Hematopoietic multipotent progenitor cell treated with erythropoietin and hydrocortisone succinate and interleukin-3 and kit ligand, for 8 days (in vitro differentiated cells): Measurements from ENCODE around the gene FAM13C.
"Not testable (repeated sequence)": the region's sequence is repeated elsewhere in the genome, so short reads cannot be mapped to it uniquely, and the experiment has no call there.

Experiments
- DNase-seq: peaks from one replicate; pipeline ENCODE4 v3.0.0-alpha.2; 2015

Gene FAM13C

DNA sequence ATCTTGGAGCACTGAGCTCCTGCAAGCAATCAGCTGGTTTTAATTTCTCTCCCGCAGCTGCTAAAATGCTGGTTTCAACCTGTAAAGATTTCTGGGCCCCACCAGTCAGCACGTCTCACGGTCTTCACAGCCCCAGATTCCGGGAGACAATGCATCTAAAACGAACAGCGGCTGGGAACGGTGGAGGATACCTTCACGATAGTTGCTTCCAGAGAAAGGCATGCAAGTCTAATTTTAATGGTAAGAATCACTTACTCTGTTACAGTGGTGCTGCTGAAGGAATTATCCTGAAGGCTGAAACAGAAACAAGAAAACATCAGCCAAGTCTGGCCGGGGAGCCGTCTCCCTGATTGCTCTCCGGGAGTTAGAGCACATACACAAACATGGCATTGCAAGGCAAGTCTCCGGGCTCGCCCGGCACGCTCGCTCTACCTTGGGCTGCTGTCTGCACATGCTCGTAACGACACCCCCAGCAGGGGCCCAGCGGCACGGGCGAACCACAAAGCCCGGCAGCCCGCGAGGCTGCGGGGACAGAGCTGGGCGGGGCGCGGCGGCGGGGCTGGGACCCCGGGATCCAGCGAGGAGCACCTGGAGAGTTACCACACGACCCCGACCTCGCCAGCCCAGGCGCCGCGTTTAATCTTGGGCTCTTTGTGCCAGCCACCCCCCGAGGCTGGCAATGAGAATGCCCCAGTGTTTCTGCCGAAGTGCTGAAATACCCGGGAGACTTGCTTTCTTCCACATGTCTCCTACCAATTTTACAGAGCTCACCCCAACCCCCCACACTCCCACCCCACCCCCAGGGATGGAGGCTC, at the start of gene FAM13C:
FAM13C (minus strand) TSS at position 406 of the 815 bp plus-strand sequence; CDS start at position 317, 89 bp downstream.
- no peak for DNase-seq

DNA sequence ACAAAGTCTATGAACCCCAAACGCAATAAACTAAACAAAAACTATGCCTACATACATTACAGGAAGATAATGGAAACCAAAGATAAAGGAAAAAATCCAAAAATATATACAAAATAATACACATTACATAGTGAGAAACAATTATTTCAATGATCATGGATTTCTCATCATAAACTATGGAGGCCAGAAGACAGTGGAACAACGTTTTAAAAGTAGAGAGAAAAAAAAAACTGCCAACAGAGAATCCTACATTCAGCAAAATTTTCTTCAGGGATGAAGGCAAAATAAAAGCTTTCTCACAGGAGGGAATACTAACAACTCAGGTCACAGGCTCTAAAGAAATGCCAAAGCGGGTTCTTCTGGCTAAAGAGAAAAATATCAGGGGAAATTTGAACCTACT, 42.9 kb upstream of the FAM13C start:
- no peak for DNase-seq

DNA sequence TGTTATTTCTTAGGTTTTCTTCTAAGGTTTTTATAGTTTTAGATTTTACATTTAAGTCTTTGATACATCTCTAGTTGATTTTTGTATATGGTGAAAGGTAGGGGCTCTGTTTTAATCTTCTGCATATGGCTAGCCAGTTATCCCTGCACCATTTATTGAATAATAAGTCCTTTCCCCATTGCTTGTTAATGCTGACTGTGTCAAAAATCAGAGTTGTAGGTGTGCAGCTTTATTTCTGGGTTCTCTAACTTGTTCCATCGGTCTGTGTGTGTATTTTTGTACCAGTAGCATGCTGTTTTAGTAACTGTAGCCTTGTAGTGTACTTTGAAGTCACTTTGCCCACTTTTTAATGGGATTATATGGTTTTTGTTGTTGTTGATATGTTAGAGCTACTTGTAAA, 37.9 kb upstream of the FAM13C start:
- no peak for DNase-seq

DNA sequence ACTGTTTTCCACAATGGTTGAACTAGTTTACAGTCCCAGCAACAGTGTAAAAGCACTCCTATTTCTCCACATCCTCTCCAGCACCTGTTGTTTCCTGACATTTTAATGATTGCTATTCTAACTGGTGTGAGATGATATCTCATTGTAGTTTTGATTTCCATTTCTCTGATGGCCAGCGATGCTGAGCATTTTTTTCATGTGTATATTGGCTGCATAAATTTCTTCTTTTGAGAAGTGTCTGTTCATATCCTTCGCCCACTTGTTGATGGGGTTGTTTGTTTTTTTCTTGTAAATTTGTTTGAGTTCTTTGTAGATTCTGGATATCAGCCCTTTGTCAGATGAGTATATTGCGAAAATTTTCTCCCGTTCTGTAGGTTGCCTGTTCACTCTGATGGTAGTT, 37.0 kb upstream of the FAM13C start:
- not testable (repeated sequence) for DNase-seq

DNA sequence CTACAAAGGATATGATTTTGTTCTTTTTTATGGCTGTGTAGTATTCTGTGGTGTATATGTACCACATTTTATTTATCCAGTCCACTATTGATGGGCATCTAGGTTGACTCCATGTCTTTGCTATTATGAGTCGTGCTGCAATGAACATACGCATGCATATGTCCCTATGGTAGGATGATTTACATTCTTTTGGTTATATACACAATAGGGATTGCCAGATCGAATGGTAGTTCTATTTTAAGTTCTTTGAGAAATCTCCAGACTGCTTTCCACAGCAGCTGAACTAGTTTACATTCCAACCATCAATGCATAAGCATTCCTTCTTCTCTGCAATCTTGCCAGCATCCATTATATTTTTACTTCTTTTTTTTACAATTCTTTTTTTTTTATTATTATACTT, 35.6 kb upstream of the FAM13C start:
- DNase-seq = no peak

DNA sequence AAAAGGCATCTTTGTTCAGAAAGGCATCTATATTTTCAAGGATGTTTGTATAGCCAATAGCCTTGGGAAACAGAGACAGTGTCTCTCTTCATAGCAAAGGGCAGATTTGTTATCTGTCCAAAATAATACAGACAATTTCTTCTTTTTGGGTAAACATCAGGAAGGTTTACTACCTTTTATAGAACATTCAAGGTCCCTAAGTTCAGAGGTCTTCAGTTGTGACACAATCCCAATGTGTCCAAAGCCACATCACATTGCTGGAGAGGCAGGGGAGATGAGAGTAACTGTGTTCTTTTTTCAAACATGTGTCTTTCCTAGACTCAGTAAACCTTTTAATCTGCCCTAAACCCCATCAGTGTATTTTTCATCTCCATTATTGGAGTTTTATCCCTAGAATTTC, 33.6 kb upstream of the FAM13C start:
- DNase-seq = no peak

DNA sequence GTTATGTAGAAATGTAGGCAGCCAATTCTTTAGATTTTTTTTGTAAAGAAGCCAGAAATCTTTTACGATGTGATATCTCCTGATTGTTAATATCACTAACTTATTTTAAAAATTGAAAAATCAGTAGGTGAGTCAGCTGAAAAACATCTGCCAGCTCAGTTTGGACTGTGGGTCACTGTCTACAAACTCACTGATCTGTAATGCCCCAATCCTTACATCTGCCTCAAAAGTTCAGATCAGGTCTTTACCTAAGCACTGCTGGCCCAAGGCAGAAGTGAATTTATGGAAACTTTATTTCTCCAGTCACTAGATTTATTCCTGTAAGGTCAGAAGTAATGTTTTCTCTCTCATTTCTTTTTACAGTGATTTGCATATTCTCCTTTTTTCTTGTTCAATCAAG, 31.0 kb upstream of the FAM13C start:
- no peak for DNase-seq

DNA sequence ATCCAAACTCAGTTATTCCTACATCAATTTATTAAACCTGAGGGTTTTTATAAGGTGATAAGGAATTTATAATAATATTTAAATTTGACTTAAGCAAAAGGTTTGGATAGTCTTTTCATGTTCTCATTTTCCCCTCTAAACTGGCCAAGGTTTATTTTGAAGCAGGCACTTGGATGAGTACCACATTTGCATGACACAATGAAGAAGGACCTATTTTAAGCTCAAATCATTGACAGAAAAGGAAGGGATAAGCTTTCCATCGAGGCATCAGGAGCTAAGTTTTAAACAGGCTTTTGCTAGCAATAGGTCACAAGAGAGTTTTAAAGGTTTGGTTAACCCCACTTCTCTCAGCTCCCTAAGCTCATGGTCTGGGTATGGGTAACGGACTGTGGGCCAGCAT, 28.7 kb upstream of the FAM13C start:
- no peak for DNase-seq

DNA sequence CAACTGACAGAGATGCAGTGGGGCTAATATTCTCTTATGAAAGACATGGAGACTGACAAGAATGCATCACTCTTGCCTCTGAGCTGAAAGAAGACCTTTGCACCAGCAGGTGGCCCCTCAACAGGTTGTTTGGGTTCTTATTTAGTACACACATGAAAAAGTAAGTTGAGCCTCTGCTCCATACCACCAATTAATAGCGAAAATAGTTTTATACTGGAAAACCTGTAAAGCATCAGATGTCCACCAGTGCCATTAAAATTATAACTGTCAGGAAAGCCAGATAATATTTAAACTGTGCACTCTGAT, 26.3 kb upstream of the FAM13C start:
- no peak for DNase-seq

DNA sequence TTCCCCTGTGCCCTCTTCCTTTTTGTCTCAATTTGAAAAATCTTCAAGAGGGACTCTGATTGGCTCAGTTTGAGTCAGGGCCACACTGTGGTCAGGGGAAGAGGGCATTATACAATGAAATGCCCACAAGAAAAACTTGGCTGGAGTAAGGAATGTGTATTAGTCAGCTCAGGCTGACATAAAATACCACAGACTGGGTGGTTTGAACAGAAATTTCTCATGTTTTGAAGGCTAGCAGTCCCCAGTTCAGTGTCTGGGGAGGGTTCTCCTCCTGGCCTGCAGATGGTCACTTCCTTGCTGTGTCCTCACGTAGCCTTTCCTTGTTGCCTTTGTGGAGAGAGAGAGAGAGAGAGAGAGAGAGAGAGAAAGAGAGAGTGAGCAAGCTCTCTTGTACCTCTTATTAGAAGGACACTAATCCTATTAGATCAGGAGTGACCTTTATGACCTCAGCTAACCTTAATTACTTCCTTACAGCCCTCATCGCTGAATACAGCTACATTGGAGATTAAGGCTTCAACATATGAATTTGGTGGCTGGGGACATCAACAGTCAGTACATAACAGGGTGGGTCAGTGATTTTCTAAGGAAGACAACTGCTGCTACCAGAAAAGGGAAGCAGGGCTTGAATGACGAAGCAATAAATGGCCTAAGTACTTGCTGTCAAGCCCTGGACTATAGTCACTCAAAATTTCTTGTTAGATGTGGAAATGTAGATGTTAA, 25.8 kb upstream of the FAM13C start:
- no peak for DNase-seq

DNA sequence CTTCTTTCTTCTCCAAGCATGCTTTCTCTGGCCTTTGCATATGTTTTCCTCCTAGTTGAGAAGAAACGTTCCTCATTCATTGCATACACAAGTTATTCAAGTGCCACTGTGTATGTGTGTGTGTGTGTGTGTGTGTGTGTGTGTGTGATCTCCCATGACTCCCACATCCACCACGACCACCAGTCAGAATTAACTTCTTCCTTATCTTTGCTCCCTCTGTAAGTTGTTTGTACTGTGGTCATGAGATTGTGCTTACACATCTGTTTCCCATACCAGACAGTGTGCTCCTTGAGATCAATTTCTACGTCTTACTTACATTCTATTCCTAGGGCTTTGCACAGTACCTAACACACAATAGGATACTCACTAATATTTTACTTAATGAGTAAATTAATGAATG, 22.4 kb upstream of the FAM13C start:
- no peak for DNase-seq

DNA sequence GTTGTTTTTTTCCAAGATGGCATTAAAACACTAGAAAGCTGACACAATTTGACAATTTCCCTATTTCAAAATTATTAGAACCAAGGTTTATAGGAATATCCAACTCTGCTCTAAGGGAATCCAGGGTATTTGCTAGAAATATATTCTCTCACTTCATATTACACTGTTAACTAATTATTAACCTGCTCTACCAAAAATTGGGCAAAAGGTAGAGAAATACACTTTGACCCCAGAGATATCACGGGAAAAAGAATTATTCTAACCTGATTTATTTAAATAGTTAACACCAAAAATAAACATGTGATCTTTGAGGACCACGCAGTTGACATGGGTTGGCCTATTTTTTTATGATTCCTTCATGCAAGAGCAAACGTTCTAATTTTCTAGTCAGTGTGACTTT, 21.6 kb upstream of the FAM13C start:
- no peak for DNase-seq

DNA sequence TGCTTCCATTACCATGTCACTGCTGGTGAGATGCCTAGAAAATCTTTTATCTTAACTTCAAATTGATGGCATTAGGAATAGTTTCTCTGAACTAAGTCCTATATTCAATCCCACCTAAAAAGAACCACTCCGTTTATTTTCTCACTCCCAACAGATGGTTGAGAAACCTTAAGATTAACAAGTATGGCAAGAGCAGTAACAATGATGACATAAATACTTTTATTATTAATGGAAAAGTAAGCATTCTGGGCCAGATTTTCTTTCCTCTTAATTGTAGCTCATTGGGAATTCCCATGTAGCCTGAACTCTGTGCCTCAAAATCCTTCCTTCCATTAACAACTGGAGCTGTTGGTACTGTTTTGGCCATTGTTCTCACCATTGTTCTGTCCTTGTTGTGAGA, 21.1 kb upstream of the FAM13C start:
- DNase-seq = no peak

DNA sequence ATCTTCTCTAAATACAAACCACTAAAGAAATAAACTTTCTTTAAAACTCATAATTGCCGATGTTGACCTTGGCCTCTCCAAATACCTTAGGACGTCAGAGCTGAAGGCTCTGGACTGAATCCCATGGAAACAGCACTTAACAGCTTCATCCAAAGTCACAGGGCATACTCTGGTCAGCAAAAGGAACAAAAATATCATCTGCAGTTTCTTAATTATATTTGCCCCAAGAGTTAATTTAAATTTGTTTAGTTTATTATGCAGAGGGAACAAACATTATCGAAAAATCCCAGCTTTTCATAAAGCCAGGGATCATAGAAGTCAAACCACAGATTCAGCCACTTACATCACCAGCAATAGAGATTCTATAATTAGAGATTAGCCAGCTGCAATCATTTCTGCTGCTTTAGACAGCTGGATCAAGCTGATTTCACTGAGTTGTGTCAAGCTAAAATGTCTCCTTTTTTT, 20.5 kb upstream of the FAM13C start:
- DNase-seq = no peak

DNA sequence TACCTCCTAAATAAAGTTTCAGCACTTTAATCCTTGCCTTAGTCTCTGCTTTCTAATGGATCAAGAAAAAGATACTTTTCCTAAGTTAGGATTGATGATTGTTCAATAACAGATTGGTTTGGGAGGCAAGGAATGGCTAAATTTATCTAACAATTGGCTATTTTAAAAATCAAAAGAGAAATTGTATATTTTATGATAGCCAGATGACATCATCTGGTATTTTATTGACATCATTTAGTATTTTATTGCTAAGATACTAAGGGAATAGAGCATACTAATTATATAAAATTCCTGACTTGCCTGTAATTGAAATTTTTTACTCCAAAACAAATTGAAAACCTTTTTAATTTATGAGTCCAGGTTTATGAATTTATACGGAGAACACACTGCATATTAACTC, 19.3 kb upstream of the FAM13C start:
- DNase-seq = no peak

DNA sequence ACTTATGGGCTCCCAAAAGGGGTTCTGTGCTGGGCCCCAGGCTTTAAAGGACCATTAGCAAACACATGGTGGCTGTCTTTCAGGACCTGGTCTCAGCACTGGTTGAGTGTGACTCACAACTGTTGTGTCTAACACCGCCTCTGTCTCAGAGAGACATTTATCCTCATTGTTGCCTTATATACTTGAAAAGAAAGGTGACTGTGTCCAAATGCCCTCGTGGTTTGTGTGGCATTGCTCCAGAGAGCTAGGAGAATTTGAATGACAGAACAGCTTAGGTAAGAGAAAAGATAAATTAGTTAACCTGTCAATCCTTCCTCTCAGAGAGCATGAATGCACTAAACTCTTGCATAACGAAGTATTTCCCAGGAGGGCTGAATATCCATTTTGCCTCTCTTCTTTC, 14.5 kb upstream of the FAM13C start:
- DNase-seq = no peak

DNA sequence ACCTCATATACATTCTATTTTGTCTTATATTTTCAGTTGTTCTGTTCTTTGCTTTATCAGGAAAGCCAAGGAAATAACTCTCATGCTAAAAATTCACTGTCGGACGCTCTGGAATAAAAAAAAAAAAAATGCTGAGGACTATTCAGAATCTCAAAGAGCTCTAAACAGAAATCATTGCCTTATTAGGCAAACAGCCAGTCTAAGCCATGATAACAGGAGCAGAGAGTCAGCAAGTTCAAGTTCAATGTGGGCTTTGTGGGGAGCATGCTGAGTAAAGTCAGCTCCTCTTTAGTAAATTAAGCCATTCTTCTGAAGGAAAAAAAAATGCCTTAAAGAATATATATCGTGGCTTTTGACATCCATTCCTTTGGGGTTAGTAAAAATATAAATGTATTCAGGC, 13.6 kb upstream of the FAM13C start:
- DNase-seq = no peak

DNA sequence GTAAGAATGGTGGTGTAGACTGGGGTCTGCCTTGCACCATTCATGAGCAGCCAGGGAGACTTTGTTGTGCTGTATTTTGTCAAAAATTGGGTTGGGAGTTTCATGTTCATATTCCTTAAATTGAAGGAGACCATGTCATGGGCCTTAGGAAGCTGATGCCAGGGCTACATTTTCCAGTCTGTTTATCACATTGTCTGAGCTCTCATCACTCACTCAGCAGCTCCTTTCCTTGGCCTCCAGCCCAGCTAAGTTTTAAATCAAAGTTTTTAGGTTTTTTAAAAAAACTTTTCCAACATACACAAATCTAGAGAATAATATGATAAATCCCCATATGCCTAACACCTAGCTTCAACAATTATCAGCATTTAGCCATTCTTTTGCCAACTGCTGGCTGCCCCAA, 12.6 kb upstream of the FAM13C start:
- no peak for DNase-seq

DNA sequence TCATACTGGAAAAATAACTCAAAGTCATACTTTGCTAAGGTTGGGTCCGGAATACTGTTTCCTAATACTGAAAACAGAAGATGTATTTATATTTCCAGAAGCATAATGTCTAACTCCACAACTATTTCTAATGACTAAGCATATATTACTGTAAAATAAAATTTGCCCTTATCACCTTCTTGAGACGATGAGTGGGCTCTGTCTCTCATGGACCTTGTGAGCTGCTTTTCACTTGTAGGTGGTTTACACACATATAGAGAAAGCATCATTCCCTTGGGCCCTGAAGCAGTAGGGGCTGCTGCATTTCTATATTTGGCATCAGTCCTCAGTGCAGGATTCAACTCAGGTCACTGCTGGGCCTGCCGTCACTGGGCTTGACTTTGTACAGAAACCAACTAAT, 10.7 kb upstream of the FAM13C start:
- no peak for DNase-seq

DNA sequence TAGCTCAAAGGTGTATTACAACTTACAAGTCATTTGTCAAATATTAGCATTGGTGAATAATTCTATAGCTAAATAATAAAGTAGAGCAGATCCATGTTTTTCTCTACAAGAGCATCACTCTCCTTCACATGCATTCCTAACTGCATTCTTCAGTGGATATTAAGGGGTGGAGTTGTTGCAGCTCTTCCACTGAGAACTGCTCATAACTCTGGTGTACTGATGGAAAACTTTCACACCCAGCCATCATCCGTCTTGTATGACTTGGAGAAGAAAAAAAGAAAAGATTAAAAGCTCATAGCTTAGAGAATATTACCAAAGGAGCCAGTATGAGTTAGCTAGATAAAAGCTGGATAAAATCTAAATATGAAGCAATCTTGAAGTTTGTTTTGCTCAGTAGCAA, 10.2 kb upstream of the FAM13C start:
- no peak for DNase-seq

DNA sequence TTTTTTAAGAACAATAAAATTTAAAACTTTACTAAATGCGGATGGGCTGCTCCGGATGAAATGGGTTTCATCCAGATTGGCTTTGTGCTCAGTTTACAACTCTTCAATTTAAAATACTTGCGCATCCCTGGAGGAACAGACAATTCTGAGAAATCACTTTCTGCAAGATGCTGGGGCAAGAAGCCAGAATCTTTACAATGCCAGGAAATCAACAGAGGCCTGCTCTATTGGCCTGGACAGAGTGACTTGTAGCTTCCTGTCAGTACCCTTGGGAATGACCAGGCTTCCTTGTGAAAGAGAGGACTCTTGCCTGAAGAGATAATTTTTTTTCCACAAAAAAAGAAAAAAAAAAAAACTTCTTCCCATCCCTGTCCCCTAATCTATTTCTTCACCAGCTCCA, 3.9 kb upstream of the FAM13C start:
- no peak for DNase-seq

DNA sequence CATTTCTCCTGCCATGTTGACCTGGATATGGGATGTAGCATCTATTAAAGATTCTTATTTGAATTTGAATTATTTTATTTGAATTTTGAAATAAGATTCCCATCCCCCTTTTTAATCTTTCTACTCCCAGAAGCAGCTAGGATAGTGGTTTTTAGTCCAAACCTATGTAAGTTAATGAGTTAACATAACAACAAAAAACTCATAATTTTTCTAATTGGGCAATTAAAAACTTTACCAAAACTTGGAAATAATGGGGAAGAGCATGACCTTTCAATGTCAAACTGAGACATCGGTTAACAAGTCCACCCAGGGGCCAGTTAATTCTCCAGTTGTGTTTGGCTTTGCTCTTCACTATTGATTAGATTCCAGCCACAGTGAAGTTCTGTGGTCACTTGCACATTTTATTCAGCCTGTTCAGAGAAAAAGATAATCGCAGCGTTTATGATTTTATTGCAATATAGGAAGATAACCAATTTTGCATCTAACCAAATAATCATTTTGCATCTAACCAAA, 1.2 kb upstream of the FAM13C start:
- DNase-seq = no peak

DNA sequence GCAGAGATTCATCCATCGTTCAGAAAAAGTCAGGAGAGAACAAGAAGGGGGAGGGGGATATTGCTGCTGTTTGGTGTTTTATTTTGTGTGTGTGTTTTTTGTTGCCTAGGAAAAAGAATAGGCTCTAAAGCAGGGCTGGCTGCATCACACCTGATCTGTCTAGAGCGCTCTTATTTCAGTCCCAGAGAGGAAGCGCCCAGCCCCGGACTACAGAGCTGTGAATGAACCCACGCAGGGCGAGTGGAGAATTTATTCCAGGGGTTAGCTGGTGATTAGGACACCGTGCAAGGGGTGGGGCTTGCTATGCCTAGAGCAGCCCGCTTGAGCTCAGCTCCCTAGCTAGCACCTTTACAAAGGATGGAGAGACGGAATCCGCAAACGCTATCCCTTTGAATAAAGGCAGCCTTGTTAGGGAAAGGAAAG, 621 bp upstream of the FAM13C start:
- DNase-seq = no peak

DNA sequence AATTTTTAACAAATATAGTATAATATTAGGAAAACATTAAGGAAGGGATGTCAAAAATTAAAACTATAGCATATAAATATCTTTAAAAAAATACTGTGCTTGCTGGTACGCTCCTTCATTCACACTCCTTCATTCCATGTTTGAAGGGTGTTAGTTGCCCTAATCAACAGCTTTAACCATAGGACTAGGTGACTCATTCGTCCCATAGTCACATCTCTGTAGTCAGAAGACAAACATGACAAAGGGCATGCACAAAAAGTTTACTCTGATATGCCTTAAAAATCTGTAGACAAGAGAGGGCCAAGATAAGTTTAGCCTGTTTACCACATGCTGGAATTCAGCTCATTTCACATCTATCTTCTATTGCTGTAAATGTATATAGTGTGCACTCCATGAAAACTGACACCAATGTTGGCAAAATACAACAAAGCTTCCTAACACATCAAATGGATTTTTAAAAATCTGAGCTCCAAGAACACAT, 646 bp downstream of the FAM13C start:
- DNase-seq = no peak
